Right atrium auricular region (tissue), 2 donors: ENCODE data around the gene MYH2. TPM values are rescaled to one million over a fixed set of nuclear protein-coding genes. Genes with fewer than 3 reads are reported as not detected.

Experiments
- DNase-seq: peaks from one replicate; pipeline ENCODE4 v3.0.0-alpha.2; 2019; ENCODE audit warnings: low spot score
- H3K27ac ChIP-seq, 2 donors: fragments of 200-600 bp; sonication (generic); 1 replicate in 1 of 2; 2 replicates in 1 of 2; pipeline ENCODE4 v1.5.1; 2016 to 2019
- H3K27me3 ChIP-seq, 2 donors: fragments of 200-600 bp; sonication (generic); one replicate each; pipeline versions ENCODE4 v1.5.1 to v1.6.0; 2017 to 2019
- H3K36me3 ChIP-seq: fragments of 200-600 bp; sonication (generic); one replicate; pipeline ENCODE4 v1.5.1; 2016
- H3K4me1 ChIP-seq, 2 donors: fragments of 200-600 bp; sonication (generic); one replicate each; pipeline versions ENCODE4 v1.5.1 to v1.6.0; 2017 to 2019
- H3K4me3 ChIP-seq, 2 donors: fragments of 200-600 bp; sonication (generic); 1 replicate in 1 of 2; 2 replicates in 1 of 2; pipeline ENCODE4 v1.5.1; 2017 to 2019; ENCODE audit warnings: mild to moderate bottlenecking in 1 of 2, moderate library complexity in 1 of 2
- H3K9me3 ChIP-seq, 2 donors: fragments of 200-600 bp; sonication (generic); one replicate each; pipeline ENCODE4 v1.5.1; 2019
- CTCF ChIP-seq, 2 donors: fragments of 200-600 bp; sonication (generic); IDR thresholded peaks; one replicate each; pipeline ENCODE4 v1.5.1; 2019; ENCODE audit warnings: antibody characterized with exemption in 2 of 2
- total RNA-seq, 2 donors: library from RNA; depleted of rRNA; stranded (reverse); fragments of >200 nt; gene quantifications; one replicate each; pipeline ENCODE4 v1.1.0, GENCODE V29; 2016

The MYH2 gene
- total RNA-seq, 2 donors from 2014 or later: not detected

DNA sequence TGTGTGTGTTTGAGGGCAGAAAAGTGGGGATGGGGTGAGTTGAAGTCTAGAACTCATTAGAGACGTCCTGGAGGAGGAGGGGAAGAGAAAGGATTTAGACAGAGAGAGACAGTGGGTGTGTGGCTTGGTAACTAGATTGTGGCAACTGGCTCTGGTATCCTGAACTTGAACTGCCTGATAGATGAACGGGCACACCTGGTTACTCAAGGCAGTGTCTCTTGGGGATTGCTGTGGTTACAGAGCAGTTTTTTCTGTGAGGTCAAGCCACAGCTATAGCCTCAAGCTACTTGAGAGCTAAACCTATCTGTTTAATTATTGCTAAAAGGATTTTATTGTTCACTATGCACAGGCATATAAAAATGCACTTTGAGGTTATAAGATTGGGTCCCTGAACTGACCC, 29.8 kb upstream of the MYH2 start:
- Histone ChIP-seq H3K4me3 (no peak overlapping the region), H3K36me3 (no peaks in the 10 kb centered on the region), H3K9me3 (no peaks in the 10 kb centered on the region), H3K27ac (no peak overlapping the region), H3K4me1 (no peaks in the 10 kb centered on the region), H3K27me3 (no peaks in the 10 kb centered on the region)
- TF ChIP-seq CTCF (IDR thresholded peaks at IDR 0.05): no peak
- DNase-seq: no peak

GRCh38 chr17:10574324-10574723, 24.9 kb upstream of the MYH2 start:
- TF ChIP-seq CTCF (IDR thresholded peaks at IDR 0.05): no peak
- Histone ChIP-seq H3K4me1 (no peaks in the 10 kb centered on the region), H3K27me3 (no peaks in the 10 kb centered on the region), H3K36me3 (no peaks in the 10 kb centered on the region), H3K9me3 (no peaks in the 10 kb centered on the region), H3K4me3 (no peak overlapping the region), H3K27ac (no peak overlapping the region)
- no peak for DNase-seq

- no peak for DNase-seq
- Histone ChIP-seq H3K27me3 (no peaks in the 10 kb centered on the region), H3K27ac (no peak overlapping the region), H3K9me3 (no peaks in the 10 kb centered on the region), H3K36me3 (no peaks in the 10 kb centered on the region), H3K4me1 (no peaks in the 10 kb centered on the region), H3K4me3 (no peak overlapping the region)
- TF ChIP-seq CTCF (IDR thresholded peaks at IDR 0.05): no peak
Observed at GRCh38 chr17:10563991-10564660, 14.7 kb upstream of the MYH2 start.

GRCh38 chr17:10558049-10558448, 8.6 kb upstream of the MYH2 start:
- no peak overlapping the region for H3K4me3 ChIP-seq
- H3K9me3 ChIP-seq: no peaks in the 10 kb centered on the region
- no peaks in the 10 kb centered on the region for H3K27me3 ChIP-seq
- no peaks in the 10 kb centered on the region for H3K4me1 ChIP-seq
- no peak for TF ChIP-seq CTCF (IDR thresholded peaks at IDR 0.05)
- no peaks in the 10 kb centered on the region for H3K36me3 ChIP-seq
- H3K27ac ChIP-seq: no peak overlapping the region
- no peak for DNase-seq

GRCh38 chr17:10557422-10557821, 8.0 kb upstream of the MYH2 start:
- H3K27ac ChIP-seq: no peak overlapping the region
- H3K4me3 ChIP-seq: no peak overlapping the region
- no peaks in the 10 kb centered on the region for H3K36me3 ChIP-seq
- H3K4me1 ChIP-seq: no peaks in the 10 kb centered on the region
- TF ChIP-seq CTCF (IDR thresholded peaks at IDR 0.05): no peak
- no peak for DNase-seq
- no peaks in the 10 kb centered on the region for H3K9me3 ChIP-seq
- H3K27me3 ChIP-seq: no peaks in the 10 kb centered on the region
